CD14-positive monocyte (primary cell): ENCODE measurements around the gene PNMA8C. TPM values are rescaled to one million over a fixed set of nuclear protein-coding genes. Genes with fewer than 3 reads are reported as not detected.
A peak's percentile ranks its signal among the peaks of the same experiment; 100 is the strongest.

Experiments used
- DNase-seq, 3 donors: peaks; one replicate each; pipeline ENCODE4 v3.0.0-alpha.2; 2011 to 2022
- H2AFZ ChIP-seq: 2 replicates; pipeline ENCODE4 v1.6.0; 2012; ENCODE audit warnings: mild to moderate bottlenecking, low read depth, low read length, inconsistent platforms; ENCODE audit not compliant: insufficient read depth, poor library complexity, severe bottlenecking
- H3K27ac ChIP-seq, 2 donors: 1 replicate in 1 of 2; 2 replicates in 1 of 2; pipeline ENCODE4 v1.5.1; 2012 to 2013; ENCODE audit warnings: low read length in 2 of 2, control low read depth in 1 of 2, inconsistent platforms in 1 of 2, low read depth in 1 of 2, mild to moderate bottlenecking in 1 of 2
- H3K27me3 ChIP-seq, 2 donors: one replicate each; pipeline versions ENCODE4 v1.6.0 to v1.6.1; 2011 to 2013; ENCODE audit warnings: low read length in 2 of 2; ENCODE audit not compliant: control insufficient read depth in 2 of 2, insufficient read depth in 2 of 2
- H3K36me3 ChIP-seq, 2 donors: replicated peaks in 1 of 2; 1 replicate in 1 of 2; 2 replicates in 1 of 2; pipeline versions ENCODE4 v1.5.1 to v1.6.1; 2012 to 2013; ENCODE audit warnings: low read length in 2 of 2, control low read depth in 1 of 2, inconsistent platforms in 1 of 2, mild to moderate bottlenecking in 1 of 2; ENCODE audit not compliant: insufficient read depth in 2 of 2, control insufficient read depth in 1 of 2
- H3K4me1 ChIP-seq, 2 donors: 1 replicate in 1 of 2; 2 replicates in 1 of 2; pipeline versions ENCODE4 v1.5.1 to v1.6.1; 2012 to 2013; ENCODE audit warnings: low read length in 2 of 2, control low read depth in 1 of 2, inconsistent platforms in 1 of 2, mild to moderate bottlenecking in 1 of 2, moderate library complexity in 1 of 2; ENCODE audit not compliant: insufficient read depth in 2 of 2, control insufficient read depth in 1 of 2
- H3K4me2 ChIP-seq: replicated peaks from 2 replicates; pipeline ENCODE3; 2012; ENCODE audit warnings: low read length, moderate library complexity, mild to moderate bottlenecking; ENCODE audit not compliant: poor library complexity, severe bottlenecking; ENCODE audit errors: extremely low read depth
- H3K4me3 ChIP-seq, 3 experiments: fragments of 200-600 bp in 1 of 3; sonication (generic) in 1 of 3; replicated peaks in 1 of 3; 1 replicate in 2 of 3; 2 replicates in 1 of 3; pipeline ENCODE4 v1.5.1; 2011 to 2013; ENCODE audit warnings: low read length in 3 of 3, mild to moderate bottlenecking in 3 of 3, control low read depth in 2 of 3, low read depth in 2 of 3, inconsistent platforms in 1 of 3, moderate library complexity in 1 of 3
- H3K79me2 ChIP-seq: 2 replicates; pipeline ENCODE4 v1.6.0; 2012; ENCODE audit warnings: mild to moderate bottlenecking, control low read depth, inconsistent platforms, low read length, moderate library complexity; ENCODE audit not compliant: insufficient read depth
- H3K9ac ChIP-seq: 2 replicates; pipeline ENCODE4 v1.6.0; 2017; ENCODE audit warnings: low read length, mild to moderate bottlenecking; ENCODE audit not compliant: insufficient read depth, poor library complexity, severe bottlenecking
- H3K9me3 ChIP-seq, 2 donors: replicated peaks in 1 of 2; 1 replicate in 1 of 2; 2 replicates in 1 of 2; pipeline versions ENCODE4 v1.5.1 to v1.6.1; 2012 to 2013; ENCODE audit warnings: low read length in 2 of 2, control low read depth in 1 of 2; ENCODE audit not compliant: control insufficient read depth in 1 of 2, insufficient read depth in 1 of 2
- H4K20me1 ChIP-seq: 2 replicates; pipeline ENCODE4 v1.6.0; 2012; ENCODE audit warnings: mild to moderate bottlenecking, low read length, control low read depth, moderate library complexity; ENCODE audit not compliant: insufficient read depth
- H3K27ac Mint-ChIP-seq, 7 donors: one replicate each; pipeline ENCODE4 v1.8.0; 2020; ENCODE audit warnings: mild to moderate bottlenecking in 7 of 7, mixed read lengths in 7 of 7, moderate library complexity in 6 of 7, inconsistent platforms in 2 of 7
- H3K27me3 Mint-ChIP-seq, 3 donors: one replicate each; pipeline ENCODE4 v1.8.0; 2021 to 2022; ENCODE audit warnings: low read depth in 3 of 3, mild to moderate bottlenecking in 3 of 3, mixed read lengths in 3 of 3, moderate library complexity in 3 of 3, inconsistent platforms in 1 of 3
- H3K36me3 Mint-ChIP-seq, 2 donors: one replicate each; pipeline ENCODE4 v1.8.0; 2020; ENCODE audit warnings: mixed read lengths in 2 of 2, inconsistent platforms in 1 of 2, mild to moderate bottlenecking in 1 of 2
- H3K4me1 Mint-ChIP-seq: one replicate; pipeline ENCODE4 v1.8.0; 2020; ENCODE audit warnings: mild to moderate bottlenecking, mixed read lengths
- H3K4me3 Mint-ChIP-seq, 2 donors: one replicate each; pipeline ENCODE4 v1.8.0; 2020; ENCODE audit warnings: mild to moderate bottlenecking in 2 of 2, mixed read lengths in 2 of 2, moderate library complexity in 1 of 2
- H3K9me3 Mint-ChIP-seq, 7 donors: one replicate each; pipeline ENCODE4 v1.8.0; 2020 to 2022; ENCODE audit warnings: mixed read lengths in 7 of 7, mild to moderate bottlenecking in 6 of 7, moderate library complexity in 6 of 7, inconsistent platforms in 2 of 7
- WGBS: methylation state at CpG from one replicate; pipeline ENCODE4 v1.1.5; 2013; ENCODE audit warnings: missing lambda C conversion rate; ENCODE audit not compliant: insufficient coverage; 5-methylcytosine and 5-hydroxymethylcytosine counted together
- intact Hi-C, 2 donors: fragments of 100-400 bp; cut with micrococcal nuclease; formaldehyde crosslinking; loops; one replicate each; pipeline versions ENCODE4 v1.15.0 to v1.15.1; 2023
- polyA plus RNA-seq, 3 donors: library from polyadenylated mRNA; depleted of rRNA in 1 of 3; unstranded in 2 of 3; stranded (reverse) in 1 of 3; fragments of 300-500 nt in 2 of 3; fragments of >200 nt in 1 of 3; fragmentation: Illumina TruSeq in 2 of 3; gene quantifications; 1 replicate in 2 of 3; 2 replicates in 1 of 3; pipeline ENCODE4 v1.2.3, GENCODE V29; 2012 to 2021
- TF ChIP-seq, protein P1 (sequence below): fragments of 200-600 bp; IDR thresholded peaks from one replicate; pipeline ENCODE4 v1.8.0; 2022; ENCODE audit warnings: antibody characterized with exemption, mild to moderate bottlenecking

Gene PNMA8C
- polyA plus RNA-seq, 3 donors = not detected

DNA sequence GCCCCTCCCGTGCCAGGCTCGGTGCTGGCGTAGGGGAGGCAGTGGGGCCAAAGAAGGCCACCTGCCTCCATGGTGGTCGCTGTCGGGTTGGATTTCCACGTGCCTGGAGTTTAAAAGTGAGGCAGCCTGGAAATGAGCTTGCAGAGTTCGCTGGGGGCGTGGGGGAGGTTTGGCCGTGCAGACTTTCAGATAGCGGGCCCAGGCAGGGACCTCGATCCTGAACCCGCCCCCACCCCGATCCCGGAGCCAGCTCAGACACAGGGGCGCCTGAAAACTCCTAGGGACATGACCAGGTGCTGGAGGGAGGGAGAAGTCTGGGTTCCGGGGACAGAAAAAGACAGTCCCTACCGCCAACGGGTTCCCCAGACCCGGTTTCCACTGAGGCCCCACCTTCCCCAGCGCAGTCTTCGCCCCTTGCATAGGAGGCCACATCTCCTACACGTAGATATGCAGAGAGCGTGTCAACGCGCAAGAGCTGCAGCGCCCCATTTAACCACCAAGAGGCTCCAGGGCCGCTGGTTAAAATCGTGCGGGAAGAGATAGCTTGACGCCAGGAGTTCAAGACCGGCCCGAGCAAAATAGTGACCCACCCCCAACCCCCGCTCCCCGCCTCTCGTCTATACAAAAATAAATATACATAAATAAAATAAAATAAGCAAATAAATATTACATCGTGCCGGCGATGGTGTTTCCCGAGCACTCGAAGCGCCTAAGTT, 23.8 kb downstream of the PNMA8C start:
- H3K27me3 ChIP-seq = peaks cover 9 to 59% of the 10 kb centered on the region in 2 donors
- no peaks in the 10 kb centered on the region for H4K20me1 ChIP-seq
- H3K4me3 ChIP-seq = peak overlapping the region in 1 of 3 experiments; percentile 61
- H3K9me3 ChIP-seq = peaks cover 0 to 4% of the 10 kb centered on the region in 2 donors
- no peak overlapping the region for H3K27ac ChIP-seq
- H3K36me3 Mint-ChIP-seq = peaks cover 3 to 6% of the 10 kb centered on the region in 2 donors
- peak overlapping the region; percentile 36 for H3K9ac ChIP-seq
- TF ChIP-seq, protein P1, sequence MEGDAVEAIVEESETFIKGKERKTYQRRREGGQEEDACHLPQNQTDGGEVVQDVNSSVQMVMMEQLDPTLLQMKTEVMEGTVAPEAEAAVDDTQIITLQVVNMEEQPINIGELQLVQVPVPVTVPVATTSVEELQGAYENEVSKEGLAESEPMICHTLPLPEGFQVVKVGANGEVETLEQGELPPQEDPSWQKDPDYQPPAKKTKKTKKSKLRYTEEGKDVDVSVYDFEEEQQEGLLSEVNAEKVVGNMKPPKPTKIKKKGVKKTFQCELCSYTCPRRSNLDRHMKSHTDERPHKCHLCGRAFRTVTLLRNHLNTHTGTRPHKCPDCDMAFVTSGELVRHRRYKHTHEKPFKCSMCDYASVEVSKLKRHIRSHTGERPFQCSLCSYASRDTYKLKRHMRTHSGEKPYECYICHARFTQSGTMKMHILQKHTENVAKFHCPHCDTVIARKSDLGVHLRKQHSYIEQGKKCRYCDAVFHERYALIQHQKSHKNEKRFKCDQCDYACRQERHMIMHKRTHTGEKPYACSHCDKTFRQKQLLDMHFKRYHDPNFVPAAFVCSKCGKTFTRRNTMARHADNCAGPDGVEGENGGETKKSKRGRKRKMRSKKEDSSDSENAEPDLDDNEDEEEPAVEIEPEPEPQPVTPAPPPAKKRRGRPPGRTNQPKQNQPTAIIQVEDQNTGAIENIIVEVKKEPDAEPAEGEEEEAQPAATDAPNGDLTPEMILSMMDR = no peak
- peak overlapping the region in 1 of 2 donors; percentile 91 for H3K4me3 Mint-ChIP-seq
- no peaks in the 10 kb centered on the region for H3K36me3 ChIP-seq
- H3K27ac Mint-ChIP-seq = peak overlapping the region in 1 of 7 donors; percentile 8
- peaks cover 70 to 82% (median 72%) of the 10 kb centered on the region in 3 donors for H3K27me3 Mint-ChIP-seq
- H3K4me1 Mint-ChIP-seq = peaks cover 19% of the 10 kb centered on the region
- peak overlapping the region; percentile 71 for H2AFZ ChIP-seq
- H3K4me1 ChIP-seq = peaks cover 14 to 15% of the 10 kb centered on the region in 2 donors
- 17% methylated on average over 27 of the region's 41 CpGs for WGBS
- peak overlapping the region; percentile 69 for H3K4me2 ChIP-seq
- peaks cover 0 to 12% (median 3%) of the 10 kb centered on the region in 7 donors for H3K9me3 Mint-ChIP-seq
- no peaks in the 10 kb centered on the region for H3K79me2 ChIP-seq
- DNase-seq = no peak
- intact Hi-C loops = loop anchor here (10.0 kb wide), 1 partner anchor 270 kb away; no protein-coding TSS in a partner anchor

DNA sequence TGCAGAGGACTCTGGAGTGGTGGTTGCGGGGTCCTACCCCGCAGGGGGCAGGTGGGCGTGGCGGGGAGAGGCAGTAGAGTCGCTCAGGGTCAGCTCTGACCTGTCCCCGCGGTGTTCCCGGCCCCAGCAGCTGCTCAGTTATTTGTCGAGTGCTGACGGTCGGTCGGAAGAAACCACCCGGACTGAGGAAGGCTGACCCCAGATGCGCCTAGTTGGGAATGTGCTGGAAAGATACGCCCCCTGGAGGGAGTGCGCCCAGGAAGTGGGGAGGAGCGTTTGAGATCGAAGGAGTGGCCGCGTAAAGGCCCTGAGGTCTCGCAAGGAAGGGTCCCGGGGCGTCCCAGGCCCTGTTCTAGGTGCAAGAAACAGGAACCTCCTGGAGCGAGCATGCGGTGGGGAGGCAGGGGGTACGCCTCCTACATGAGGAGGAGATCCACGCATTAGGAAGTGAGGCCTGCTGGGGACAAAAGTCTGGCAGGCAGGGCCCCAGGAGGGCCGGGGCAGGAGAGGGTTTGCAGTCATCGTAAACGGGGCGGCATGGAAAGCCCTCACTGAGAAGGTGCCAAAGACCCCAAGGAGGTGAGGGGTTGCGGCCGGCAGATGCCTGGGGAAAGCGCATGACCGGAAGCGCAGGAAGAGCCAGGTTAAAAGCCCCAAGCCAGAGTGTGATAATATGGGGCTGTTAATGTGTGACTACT, 24.5 kb downstream of the PNMA8C start:
- Mint-ChIP-seq H3K9me3 (peaks cover 0 to 12% (median 3%) of the 10 kb centered on the region in 7 donors), H3K4me1 (peaks cover 19% of the 10 kb centered on the region), H3K4me3 (peak overlapping the region; percentile 56 to 91), H3K27me3 (peaks cover 69 to 83% (median 71%) of the 10 kb centered on the region in 3 donors), H3K36me3 (peaks cover 3 to 6% of the 10 kb centered on the region in 2 donors), H3K27ac (peak overlapping the region in 3 of 7 donors; percentile 50 to 69 (median 68))
- intact Hi-C loops = loop anchor here (10.0 kb wide), 1 partner anchor 271 kb away; no protein-coding TSS in a partner anchor
- Histone ChIP-seq H3K27ac (no peak overlapping the region), H3K4me3 (peak overlapping the region in 1 of 3 experiments; percentile 61), H3K4me2 (peak overlapping the region; percentile 69), H3K79me2 (no peaks in the 10 kb centered on the region), H3K36me3 (no peaks in the 10 kb centered on the region), H2AFZ (peak overlapping the region; percentile 71), H4K20me1 (no peaks in the 10 kb centered on the region), H3K9me3 (peaks cover 0 to 4% of the 10 kb centered on the region in 2 donors), H3K9ac (peak overlapping the region; percentile 36), H3K27me3 (peaks cover 9 to 56% of the 10 kb centered on the region in 2 donors), H3K4me1 (peaks cover 14 to 15% of the 10 kb centered on the region in 2 donors)
- TF ChIP-seq, protein P1 = peak; percentile 1
- WGBS = 3% methylated on average over 36 of the region's 36 CpGs
- DNase-seq = peak in 2 of 3 donors; percentile 20 to 23
